HG02973 (cell line): Measurements from ENCODE around the gene RER1.

Source experiments
- ATAC-seq: cut with Tn5 transposase; IDR thresholded peaks from one replicate; pipeline ENCODE4 v1.9.1; 2021; ENCODE audit warnings: moderate library complexity; ENCODE audit not compliant: unreplicated experiment

Gene RER1, protein sequence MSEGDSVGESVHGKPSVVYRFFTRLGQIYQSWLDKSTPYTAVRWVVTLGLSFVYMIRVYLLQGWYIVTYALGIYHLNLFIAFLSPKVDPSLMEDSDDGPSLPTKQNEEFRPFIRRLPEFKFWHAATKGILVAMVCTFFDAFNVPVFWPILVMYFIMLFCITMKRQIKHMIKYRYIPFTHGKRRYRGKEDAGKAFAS

GRCh38 chr1:2391041-2391930, at the start of gene RER1, which contains the start of gene MORN1:
Gene RER1, plus strand, starts transcription at chr1:2391841. Its CDS starts 3,950 bp downstream, at chr1:2395791.
Gene MORN1, minus strand, starts transcription at chr1:2391554. Its CDS starts 21 bp downstream, at chr1:2391533.
- ATAC-seq: peak; percentile 86

DNA sequence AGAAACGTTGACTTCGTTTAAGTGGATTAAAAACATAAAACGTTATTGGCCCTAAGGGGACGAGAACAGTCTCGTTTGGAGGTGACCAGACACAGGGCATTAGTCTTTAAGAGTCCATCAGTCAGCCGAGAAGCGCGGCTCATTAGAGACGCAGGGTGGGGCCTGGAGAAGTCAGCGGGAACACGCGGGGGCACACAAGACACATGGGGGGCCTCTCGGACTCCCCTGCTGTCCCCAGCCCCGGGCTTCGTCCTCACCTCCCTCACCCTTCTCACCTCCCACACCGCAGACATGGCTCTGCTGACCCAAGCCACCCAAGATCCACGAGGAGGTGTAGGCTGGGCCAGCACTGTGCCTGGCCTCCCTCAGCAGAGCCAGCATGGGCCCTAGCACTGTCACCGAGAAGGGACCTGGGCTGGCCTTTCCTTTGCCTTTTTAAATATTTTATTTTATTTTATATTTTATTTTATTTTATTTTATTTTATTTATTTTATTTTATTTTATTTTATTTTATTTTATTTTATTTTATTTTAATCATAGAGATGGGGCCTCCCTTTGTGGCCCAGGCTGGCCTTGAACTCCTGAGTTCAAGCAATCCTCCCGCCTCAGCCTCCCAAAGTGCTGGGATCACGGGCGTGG, 49.1 kb upstream of the RER1 start:
- ATAC-seq: no peak

GRCh38 chr1:2343023-2343935, 48.4 kb upstream of the RER1 start:
- ATAC-seq: no peak

DNA sequence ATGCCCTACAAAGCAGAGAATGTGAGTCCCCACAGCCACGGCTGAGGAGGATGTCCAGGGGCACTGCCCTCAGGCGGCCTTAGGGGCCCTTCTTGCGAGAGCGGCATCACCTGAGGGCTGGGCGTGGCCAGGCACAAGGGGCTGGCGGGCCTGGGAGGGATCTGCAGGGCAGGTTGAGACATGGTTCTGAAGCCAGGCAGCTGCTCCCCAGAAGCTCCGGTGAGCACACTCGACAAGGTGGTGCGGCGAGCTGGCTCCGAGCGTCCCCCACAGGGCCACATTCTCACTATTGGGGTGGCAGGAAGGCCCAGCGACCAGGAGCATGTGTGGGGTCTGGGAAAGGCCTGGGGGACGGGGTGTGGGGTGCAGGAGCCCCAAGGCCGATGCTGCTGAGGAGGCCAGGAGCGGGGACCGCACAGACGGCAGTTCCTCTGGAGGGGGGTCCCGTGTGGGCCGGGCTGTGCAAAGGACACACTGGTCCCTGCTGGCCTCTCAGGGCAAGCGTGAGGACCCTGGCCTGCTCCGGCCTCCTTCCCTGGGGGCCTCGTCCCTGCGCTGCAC, 47.4 kb upstream of the RER1 start:
- ATAC-seq: no peak

DNA sequence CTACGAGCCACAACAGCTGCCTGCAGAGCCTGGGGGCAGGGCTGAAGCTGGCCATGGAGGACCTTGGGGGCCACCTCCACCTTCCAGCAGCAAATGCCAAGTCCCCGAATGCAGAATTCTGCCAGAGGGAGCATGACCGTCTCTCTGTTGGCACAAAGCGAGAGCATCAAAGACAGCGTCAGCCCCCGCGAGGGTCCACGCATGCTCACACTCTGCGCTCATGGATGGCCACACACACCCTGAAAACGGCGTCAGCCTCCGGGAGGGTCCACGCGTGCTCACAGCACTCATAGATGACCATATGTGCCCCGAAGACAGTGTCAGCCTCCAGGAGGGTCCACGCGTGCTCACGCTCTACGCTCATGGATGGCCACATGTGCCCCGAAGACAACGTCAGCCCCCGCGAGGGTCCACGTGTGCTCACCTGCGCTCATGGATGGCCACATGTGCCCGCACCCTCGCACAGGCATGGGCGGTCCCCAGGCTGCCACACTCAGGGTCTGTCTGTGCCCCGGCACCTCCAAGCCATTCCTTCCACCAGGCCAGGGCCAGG, 46.8 kb upstream of the RER1 start:
- no peak for ATAC-seq

GRCh38 chr1:2345297-2346075, 46.2 kb upstream of the RER1 start:
- ATAC-seq: no peak

DNA sequence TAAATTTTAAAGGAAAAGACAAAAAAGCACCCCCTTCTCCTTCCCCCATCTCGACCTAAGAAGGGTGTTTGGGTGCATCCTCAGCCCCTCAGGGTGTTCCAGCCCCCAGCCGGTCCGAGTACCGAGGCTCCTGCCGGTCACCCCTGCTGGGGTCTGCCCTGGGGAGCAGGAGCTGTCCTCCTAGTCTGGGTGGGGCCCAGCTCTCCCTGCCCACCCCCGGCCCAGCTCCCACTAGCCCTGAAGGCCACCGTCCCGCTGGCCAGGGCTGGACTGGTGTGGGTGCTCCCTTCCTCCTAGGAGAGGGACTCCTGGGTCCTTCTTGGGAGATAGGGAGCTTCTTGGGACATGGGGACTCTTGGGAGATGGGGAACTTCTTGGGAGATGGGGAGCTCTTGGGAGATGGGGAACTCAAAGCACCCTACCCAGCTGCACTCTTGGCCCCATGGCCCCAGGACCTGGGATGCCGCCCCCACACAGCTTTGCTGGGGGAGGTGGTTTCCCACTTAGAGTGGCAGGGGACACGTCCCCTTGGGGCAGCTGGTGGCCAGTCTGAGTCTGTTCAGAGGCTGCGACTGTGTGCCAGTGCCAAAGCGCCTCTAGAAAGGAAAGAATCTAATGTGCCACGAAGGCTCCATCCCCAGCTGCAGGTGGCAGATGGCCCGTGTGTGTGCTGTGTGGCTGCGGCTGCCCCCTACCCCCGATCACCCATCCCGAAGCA, 44.8 kb upstream of the RER1 start:
- no peak for ATAC-seq

GRCh38 chr1:2347409-2347785, 44.2 kb upstream of the RER1 start:
- no peak for ATAC-seq

DNA sequence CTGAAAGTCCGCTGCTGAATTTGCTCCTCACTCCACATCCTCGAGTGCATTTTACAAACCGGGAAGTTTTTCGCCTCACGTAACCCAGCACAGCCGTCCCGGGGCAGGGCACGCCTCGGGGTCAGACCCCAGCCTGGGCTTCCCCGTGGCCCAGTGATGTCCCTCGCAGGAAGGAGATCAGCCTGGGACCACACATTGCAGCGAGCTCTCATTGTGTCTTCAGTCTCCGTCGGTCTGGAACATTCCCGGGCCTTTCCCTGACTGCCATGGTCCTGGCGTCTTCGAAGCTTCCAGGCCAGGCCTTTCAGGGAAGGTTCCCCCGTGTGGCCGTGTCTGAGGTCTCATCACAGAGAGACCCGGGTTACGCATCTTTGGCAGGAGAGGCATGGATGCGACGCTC, 43.7 kb upstream of the RER1 start:
- no peak for ATAC-seq

DNA sequence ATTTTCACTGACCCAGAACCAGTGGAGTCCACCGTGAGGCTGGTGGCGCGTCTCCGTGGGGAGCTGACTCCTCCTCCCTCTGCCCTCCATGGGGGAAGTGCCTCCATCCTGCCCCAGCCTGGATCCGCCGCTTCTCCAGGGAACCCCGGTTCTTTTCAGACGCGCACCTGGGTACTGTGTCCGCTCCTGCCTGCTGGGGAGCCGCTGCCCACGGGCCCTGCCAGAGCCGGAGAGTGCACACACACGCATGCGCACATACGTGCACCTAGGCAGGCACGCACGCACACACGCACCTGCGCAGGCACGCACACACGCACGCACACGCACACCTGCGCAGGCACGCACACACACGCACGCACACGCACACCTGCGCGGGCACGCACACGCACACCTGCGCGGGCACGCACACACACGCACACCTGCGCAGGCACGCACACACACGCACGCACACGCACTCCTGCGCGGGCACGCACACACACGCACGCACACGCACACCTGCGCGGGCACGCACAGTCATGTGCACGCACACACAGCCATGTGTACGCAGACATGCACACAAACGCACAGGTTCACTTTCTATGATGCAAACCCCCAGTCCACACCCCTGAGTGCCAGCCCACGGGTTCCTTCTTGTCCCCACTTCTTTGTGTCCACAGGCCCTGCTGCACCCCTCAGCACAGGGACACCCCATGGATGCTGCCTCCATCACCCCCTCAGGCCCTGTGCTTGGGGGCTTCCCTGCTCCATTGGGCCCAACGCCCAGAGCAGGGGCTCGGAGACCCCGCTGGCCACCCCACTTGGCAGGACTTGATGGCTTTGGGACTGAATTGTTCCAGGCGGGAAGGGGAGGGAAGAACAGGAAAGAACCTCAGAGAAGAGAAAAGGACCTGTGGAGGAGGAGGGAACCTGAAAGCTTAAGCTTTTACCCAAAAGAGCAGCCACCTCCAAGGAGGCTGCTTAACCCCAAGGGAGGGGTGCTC, 43.0 kb upstream of the RER1 start:
- ATAC-seq: no peak

GRCh38 chr1:2349806-2350205, 41.8 kb upstream of the RER1 start:
- no peak for ATAC-seq

GRCh38 chr1:2350501-2350900, 41.1 kb upstream of the RER1 start:
- ATAC-seq: no peak

GRCh38 chr1:2350911-2351655, 40.6 kb upstream of the RER1 start:
- no peak for ATAC-seq

DNA sequence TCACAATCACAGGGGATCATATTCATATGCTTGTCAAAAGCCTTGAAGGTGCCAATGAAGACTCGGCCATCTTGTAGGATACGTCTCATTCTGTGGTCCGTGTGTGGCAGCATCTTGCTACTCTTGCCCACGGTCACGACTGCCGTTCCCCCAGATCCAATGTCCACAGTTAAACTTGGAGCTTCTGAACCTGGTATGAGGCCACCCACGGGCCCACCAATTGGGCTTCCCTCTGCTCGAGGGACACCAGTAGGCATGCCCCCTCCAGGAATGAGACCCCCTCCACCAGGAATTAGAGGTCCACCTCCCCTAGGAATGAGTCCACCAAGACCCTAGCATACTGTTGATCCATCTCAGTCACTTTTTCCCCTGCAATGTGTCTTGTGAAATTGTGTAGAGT, 39.9 kb upstream of the RER1 start:
- no peak for ATAC-seq

DNA sequence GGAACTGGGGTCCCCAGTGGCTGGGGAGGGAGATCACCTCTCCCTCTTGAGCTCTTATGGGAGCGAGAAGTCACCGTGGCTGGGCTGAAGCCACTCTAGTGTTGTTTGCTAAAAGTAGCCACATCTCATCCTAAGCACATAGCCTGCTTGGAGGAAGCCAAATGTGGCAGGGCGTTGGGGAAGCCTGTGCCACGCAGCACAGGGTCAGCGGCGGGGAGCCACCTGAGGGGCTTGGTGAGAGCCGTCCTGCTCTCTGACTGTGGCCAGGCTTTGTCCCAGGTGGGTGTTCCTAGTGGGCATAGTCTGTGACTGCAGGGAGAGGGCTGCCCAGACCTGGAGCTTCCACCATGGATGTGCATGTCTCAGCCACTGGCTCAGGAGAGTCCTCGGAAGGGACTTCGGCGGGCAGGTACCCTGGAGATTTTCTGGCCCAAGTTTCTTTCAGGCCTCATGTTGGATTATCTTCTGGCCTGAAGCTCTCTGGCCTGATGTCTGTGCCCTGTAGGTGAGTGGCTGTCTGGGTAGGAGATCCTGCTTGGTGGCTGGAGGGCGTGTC, 39.2 kb upstream of the RER1 start:
- ATAC-seq: no peak

GRCh38 chr1:2352897-2353550, 38.6 kb upstream of the RER1 start:
- ATAC-seq: no peak
